Smooth muscle cell (in vitro differentiated cells): ENCODE measurements around the gene EIF4G3. TPM values are rescaled to one million over a fixed set of nuclear protein-coding genes. Genes with fewer than 3 reads are reported as not detected.

ENCODE experiments used
- DNase-seq: peaks from one replicate; lab custom pipeline; 2025; ENCODE audit not compliant: unreplicated experiment; lab: John Stamatoyannopoulos, UW
- H2AFZ ChIP-seq: fragments of 200-600 bp; sonication (generic); 2 replicates; pipeline ENCODE4 v1.6.0; 2016; ENCODE audit warnings: antibody characterized with exemption, low read depth, mild to moderate bottlenecking
- H3F3A ChIP-seq: fragments of 200-600 bp; sonication (generic); 2 replicates; pipeline ENCODE4 v1.6.0; 2017; ENCODE audit warnings: antibody characterized with exemption, low read depth
- H3K27ac ChIP-seq: fragments of 200-600 bp; sonication (generic); 2 replicates; pipeline ENCODE4 v1.5.1; 2016; ENCODE audit warnings: low read depth, mild to moderate bottlenecking
- H3K27me3 ChIP-seq: fragments of 200-600 bp; sonication (generic); 2 replicates; pipeline ENCODE4 v1.6.1; 2016; ENCODE audit warnings: low read depth, mild to moderate bottlenecking
- H3K36me3 ChIP-seq: fragments of 200-600 bp; sonication (generic); 2 replicates; pipeline ENCODE4 v1.5.1; 2016; ENCODE audit warnings: low read depth
- H3K4me1 ChIP-seq: fragments of 200-600 bp; sonication (generic); 2 replicates; pipeline ENCODE4 v1.5.1; 2016; ENCODE audit warnings: low read depth
- H3K4me2 ChIP-seq: fragments of 200-600 bp; sonication (generic); 2 replicates; pipeline ENCODE4 v1.6.0; 2016; ENCODE audit warnings: mild to moderate bottlenecking
- H3K4me3 ChIP-seq: fragments of 200-600 bp; sonication (generic); 2 replicates; pipeline ENCODE4 v1.5.1; 2016; ENCODE audit warnings: mild to moderate bottlenecking
- H3K79me2 ChIP-seq: fragments of 200-600 bp; sonication (generic); 2 replicates; pipeline ENCODE4 v1.6.0; 2016; ENCODE audit warnings: low read depth, mild to moderate bottlenecking
- H3K9ac ChIP-seq: fragments of 200-600 bp; sonication (generic); 2 replicates; pipeline ENCODE4 v1.6.0; 2016; ENCODE audit warnings: low read depth
- H3K9me3 ChIP-seq: fragments of 200-600 bp; sonication (generic); replicated peaks from 2 replicates; pipeline ENCODE4 v1.5.1; 2016; ENCODE audit warnings: low read depth
- H4K20me1 ChIP-seq: fragments of 200-600 bp; sonication (generic); 2 replicates; pipeline ENCODE4 v1.6.0; 2016; ENCODE audit warnings: low read depth
- CTCF ChIP-seq: fragments of 200-600 bp; sonication (generic); IDR thresholded peaks from 2 replicates; pipeline ENCODE4 v1.5.1; 2017; ENCODE audit warnings: borderline replicate concordance, mild to moderate bottlenecking, antibody characterized with exemption; ENCODE audit not compliant: insufficient read depth, poor library complexity, severe bottlenecking
- WGBS: methylation state at CpG from one replicate; pipeline ENCODE4 v1.1.7; 2016; ENCODE audit warnings: low lambda C conversion rate; 5-methylcytosine and 5-hydroxymethylcytosine counted together
- polyA plus RNA-seq: library from polyadenylated mRNA; unstranded; fragments of >200 nt; fragmentation: Nextera tagmentation; extraction: Ambion mirVana; gene quantifications from 2 replicates; pipeline ENCODE4 v1.2.1, GENCODE V29; 2016
- total RNA-seq: library from RNA; depleted of rRNA; stranded (reverse); fragments of >200 nt; gene quantifications from 2 replicates; pipeline ENCODE4 v1.2.3, GENCODE V29; 2014

The EIF4G3 gene
- total and polyA plus RNA-seq, 2 experiments from 2014 or later = 31.5 to 49.5 TPM

- no peaks in the 10 kb centered on the region for H4K20me1 ChIP-seq
- H3K36me3 ChIP-seq = no peaks in the 10 kb centered on the region
- WGBS = 52% methylated on average over 3 of the region's 3 CpGs
- no peak for TF ChIP-seq CTCF
- no peak overlapping the region for H3K4me2 ChIP-seq
- DNase-seq = no peak
- H3K27ac ChIP-seq = peak overlapping the region; percentile 61
- no peak overlapping the region for H3K9ac ChIP-seq
- H3K4me1 ChIP-seq = no peaks in the 10 kb centered on the region
- H3K9me3 ChIP-seq = no peaks in the 10 kb centered on the region
- no peaks in the 10 kb centered on the region for H3F3A ChIP-seq
- no peak overlapping the region for H3K4me3 ChIP-seq
- no peaks in the 10 kb centered on the region for H3K27me3 ChIP-seq
- H3K79me2 ChIP-seq = no peaks in the 10 kb centered on the region
- H2AFZ ChIP-seq = no peak overlapping the region
Measured at GRCh38 chr1:20884513-20884912, 292.2 kb downstream of the EIF4G3 start.

GRCh38 chr1:20883766-20884165 lies 292.9 kb downstream of the EIF4G3 start:
- H3K9me3 ChIP-seq = no peaks in the 10 kb centered on the region
- H3K27ac ChIP-seq = peak overlapping the region; percentile 61
- H2AFZ ChIP-seq = no peak overlapping the region
- no peak overlapping the region for H3K9ac ChIP-seq
- no peak for TF ChIP-seq CTCF
- H3K27me3 ChIP-seq = no peaks in the 10 kb centered on the region
- H3K4me3 ChIP-seq = no peak overlapping the region
- no peak for DNase-seq
- no peaks in the 10 kb centered on the region for H3K79me2 ChIP-seq
- no peaks in the 10 kb centered on the region for H3F3A ChIP-seq
- no peaks in the 10 kb centered on the region for H3K36me3 ChIP-seq
- H3K4me2 ChIP-seq = no peak overlapping the region
- no peaks in the 10 kb centered on the region for H3K4me1 ChIP-seq
- no peaks in the 10 kb centered on the region for H4K20me1 ChIP-seq
- WGBS = 75% methylated on average over 3 of the region's 3 CpGs

- H3K9ac ChIP-seq = no peak overlapping the region
- no peak for DNase-seq
- no peak overlapping the region for H3K4me2 ChIP-seq
- H4K20me1 ChIP-seq = no peaks in the 10 kb centered on the region
- H3K27ac ChIP-seq = peak overlapping the region; percentile 61
- H3K4me1 ChIP-seq = no peaks in the 10 kb centered on the region
- H3F3A ChIP-seq = no peaks in the 10 kb centered on the region
- no peaks in the 10 kb centered on the region for H3K27me3 ChIP-seq
- H3K36me3 ChIP-seq = peaks cover 6% of the 10 kb centered on the region
- H3K79me2 ChIP-seq = no peaks in the 10 kb centered on the region
- no peak overlapping the region for H3K4me3 ChIP-seq
- 99% methylated on average over 5 of the region's 5 CpGs for WGBS
- TF ChIP-seq CTCF = no peak
- H3K9me3 ChIP-seq = no peaks in the 10 kb centered on the region
- no peak overlapping the region for H2AFZ ChIP-seq
Measured at GRCh38 chr1:20882837-20883236, 293.9 kb downstream of the EIF4G3 start.

- no peaks in the 10 kb centered on the region for H3K27me3 ChIP-seq
- H3F3A ChIP-seq = no peaks in the 10 kb centered on the region
- no peak overlapping the region for H3K9ac ChIP-seq
- H2AFZ ChIP-seq = no peak overlapping the region
- DNase-seq = no peak
- no peak overlapping the region for H3K27ac ChIP-seq
- H3K4me3 ChIP-seq = no peak overlapping the region
- H3K4me2 ChIP-seq = no peak overlapping the region
- no peaks in the 10 kb centered on the region for H4K20me1 ChIP-seq
- H3K9me3 ChIP-seq = no peaks in the 10 kb centered on the region
- no peaks in the 10 kb centered on the region for H3K4me1 ChIP-seq
- TF ChIP-seq CTCF = no peak
- no peaks in the 10 kb centered on the region for H3K79me2 ChIP-seq
- WGBS = 92% methylated on average over 7 of the region's 7 CpGs
- peaks cover 6% of the 10 kb centered on the region for H3K36me3 ChIP-seq
Measured at GRCh38 chr1:20878799-20879198, 297.9 kb downstream of the EIF4G3 start.
